ENCODE measurements around the gene AKT1. TPM values are rescaled to one million over a fixed set of nuclear protein-coding genes. Genes with fewer than 3 reads are reported as not detected.
"Not testable (repeated sequence)": the region's sequence is repeated elsewhere in the genome, so short reads cannot be mapped to it uniquely, and the experiment has no call there.

The AKT1 gene
- polyA plus RNA-seq: 97.5 TPM
- long read RNA-seq, donor 1, transcript AKT1-203 (14 exons, 2,710 nt): major isoform, 9 of 14 reads
- long read RNA-seq, donor 1, partial matches to known transcripts: 5 of 14 reads
- long read RNA-seq, donor 1, other reads (novel, unspliced or antisense): 0 of 14 reads
- long read RNA-seq, donor 2, transcript AKT1-203 (14 exons, 2,710 nt): major isoform, 12 of 62 reads
- long read RNA-seq, donor 2, partial matches to known transcripts: 44 of 62 reads
- long read RNA-seq, donor 2, other reads (novel, unspliced or antisense): 0 of 62 reads
- long read RNA-seq, donor 3: 0 reads
- long read RNA-seq, donor 4, partial matches to known transcripts: 0 of 2 reads
- long read RNA-seq, donor 4, other reads (novel, unspliced or antisense): 0 of 2 reads
- long read RNA-seq, donor 5, transcript AKT1-203 (14 exons, 2,710 nt): major isoform, 10 of 14 reads
- long read RNA-seq, donor 5, partial matches to known transcripts: 0 of 14 reads
- long read RNA-seq, donor 5, other reads (novel, unspliced or antisense): 0 of 14 reads
- long read RNA-seq, donor 6, transcript AKT1-203 (14 exons, 2,710 nt): major isoform, 14 of 25 reads
- long read RNA-seq, donor 6, partial matches to known transcripts: 6 of 25 reads
- long read RNA-seq, donor 6, other reads (novel, unspliced or antisense): 0 of 25 reads
- long read RNA-seq, donor 7, transcript AKT1-203 (14 exons, 2,710 nt): major isoform, 7 of 16 reads
- long read RNA-seq, donor 7, partial matches to known transcripts: 7 of 16 reads
- long read RNA-seq, donor 7, other reads (novel, unspliced or antisense): 0 of 16 reads
- long read RNA-seq, donor 8, transcript AKT1-203 (14 exons, 2,710 nt): major isoform, 10 of 23 reads
- long read RNA-seq, donor 8, partial matches to known transcripts: 9 of 23 reads
- long read RNA-seq, donor 8, other reads (novel, unspliced or antisense): 0 of 23 reads
- long read RNA-seq, donor 9, transcript AKT1-203 (14 exons, 2,710 nt): major isoform, 9 of 14 reads
- long read RNA-seq, donor 9, partial matches to known transcripts: 0 of 14 reads
- long read RNA-seq, donor 9, other reads (novel, unspliced or antisense): 0 of 14 reads
- long read RNA-seq, donor 10, transcript AKT1-203 (14 exons, 2,710 nt): major isoform, 20 of 31 reads
- long read RNA-seq, donor 10, partial matches to known transcripts: 9 of 31 reads
- long read RNA-seq, donor 10, other reads (novel, unspliced or antisense): 0 of 31 reads
- long read RNA-seq, donor 11, transcript AKT1-203 (14 exons, 2,710 nt): major isoform, 15 of 21 reads
- long read RNA-seq, donor 11, partial matches to known transcripts: 5 of 21 reads
- long read RNA-seq, donor 11, other reads (novel, unspliced or antisense): 0 of 21 reads

DNA sequence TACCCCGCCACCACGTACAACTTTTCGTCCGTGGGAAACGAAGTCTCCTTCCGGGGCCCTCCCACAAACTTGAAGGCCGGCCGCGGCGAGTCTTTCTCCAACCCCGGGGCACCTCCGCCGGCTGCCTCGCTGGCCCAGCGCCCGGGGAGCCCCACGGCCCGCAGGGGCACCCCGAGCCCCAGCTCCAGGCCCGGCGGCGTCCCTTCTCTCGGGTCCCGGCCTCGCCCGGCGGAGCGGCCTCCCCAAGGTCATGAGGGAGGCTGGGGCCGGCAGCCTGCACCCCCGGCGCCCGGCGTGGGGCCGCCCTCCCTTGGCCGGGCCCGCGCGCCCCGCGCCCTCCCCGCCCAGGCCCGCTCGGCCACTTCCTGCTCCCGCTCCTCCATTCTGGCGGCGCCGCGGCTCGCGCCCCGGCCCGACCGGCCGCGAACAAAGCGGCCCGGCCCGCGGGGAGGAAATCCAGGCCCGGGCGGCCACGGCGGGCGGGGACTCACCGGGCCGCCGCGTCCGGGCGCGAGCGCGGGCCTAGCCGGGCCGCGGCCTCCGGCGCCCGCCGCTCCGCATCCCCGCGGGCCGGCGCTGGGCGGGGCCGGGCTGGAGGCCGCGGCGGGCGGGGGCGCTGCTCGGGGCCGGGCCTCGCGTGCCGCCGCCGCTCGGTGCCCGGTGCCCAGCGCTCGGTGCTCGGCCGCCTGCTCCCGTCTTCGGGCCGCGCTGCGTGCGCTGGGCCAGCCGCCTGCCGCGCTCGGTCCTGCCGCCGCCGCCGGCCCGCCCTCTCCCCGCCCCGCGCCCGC is at the start of gene AKT1:
TSS of gene AKT1 (minus strand) at position 756 of the 788 bp plus-strand sequence. CDS start 3,105 bp downstream, outside the sequence.
- Histone ChIP-seq H3K27me3 (ENCODE audit: control insufficient read depth, insufficient read depth, low read length) (no peaks in the 10 kb centered on the region), H3K36me3 (ENCODE audit: control insufficient read depth, insufficient read depth, low read length) (peaks cover 33% of the 10 kb centered on the region), H3K4me3 (ENCODE audit: low read length) (peak within 1 kb of the TSS; percentile 58), H3K9me3 (ENCODE audit: control insufficient read depth, low read depth, low read length) (no peaks in the 10 kb centered on the region), H3K4me1 (ENCODE audit: control insufficient read depth, insufficient read depth, low read length) (peaks cover 49% of the 10 kb centered on the region), H3K27ac (ENCODE audit: low read length) (peak within 1 kb of the TSS; percentile 42)
- peak in 1 of 2 donors; percentile 58 for DNase-seq
- WGBS (ENCODE audit: insufficient coverage, low lambda C conversion rate): no CpG with 5 or more reads among the region's 124 CpGs

GRCh38 chr14:104845033-104845666 is 49.6 kb upstream of the AKT1 start:
- peaks cover 57% of the 10 kb centered on the region for H3K27me3 ChIP-seq (ENCODE audit: control insufficient read depth, insufficient read depth, low read length)
- no peaks in the 10 kb centered on the region for H3K36me3 ChIP-seq (ENCODE audit: control insufficient read depth, insufficient read depth, low read length)
- peaks cover 7% of the 10 kb centered on the region for H3K9me3 ChIP-seq (ENCODE audit: control insufficient read depth, low read depth, low read length)
- WGBS (ENCODE audit: insufficient coverage, low lambda C conversion rate): no CpG with 5 or more reads among the region's 4 CpGs
- no peak overlapping the region for H3K27ac ChIP-seq (ENCODE audit: low read length)
- no peak overlapping the region for H3K4me3 ChIP-seq (ENCODE audit: low read length)
- H3K4me1 ChIP-seq (ENCODE audit: control insufficient read depth, insufficient read depth, low read length): peaks cover 6% of the 10 kb centered on the region
- no peak for DNase-seq

DNA sequence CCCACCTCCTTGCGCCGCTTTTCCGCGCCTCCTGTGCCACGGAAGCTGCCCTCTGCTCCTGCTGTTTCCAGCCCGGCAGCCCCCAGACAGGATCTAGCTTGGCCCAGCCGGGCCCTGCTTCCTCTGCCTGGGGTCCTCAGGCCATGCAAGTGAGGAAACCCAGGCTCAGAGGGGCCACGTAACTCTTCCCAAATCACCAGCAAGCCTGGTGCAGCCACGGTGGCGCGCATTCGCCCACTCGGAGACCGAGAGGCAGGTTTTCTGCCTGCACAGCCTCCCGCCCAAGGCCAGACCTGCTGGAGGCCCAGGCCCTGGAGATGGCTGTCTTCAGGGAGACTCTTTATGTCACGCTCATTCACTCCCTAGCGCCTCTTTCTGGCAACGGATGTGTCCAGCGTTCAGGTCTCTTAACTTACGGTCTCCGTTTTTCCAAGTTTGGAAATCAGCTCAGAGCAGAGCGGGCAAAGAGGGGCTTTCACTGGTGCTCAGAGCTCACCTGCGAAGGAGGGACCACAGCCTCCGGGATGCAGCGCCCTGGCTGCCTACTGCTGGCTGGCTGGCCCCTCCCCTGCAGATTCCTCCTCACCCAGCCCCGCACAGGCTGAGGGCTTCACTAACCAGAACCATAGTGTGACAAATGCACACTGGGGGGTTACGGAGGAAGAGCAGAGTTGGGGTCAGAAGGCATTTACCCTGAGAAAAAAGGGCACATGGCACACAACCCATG is 48.9 kb upstream of the AKT1 start:
- Histone ChIP-seq H3K4me3 (ENCODE audit: low read length) (no peak overlapping the region), H3K4me1 (ENCODE audit: control insufficient read depth, insufficient read depth, low read length) (peaks cover 6% of the 10 kb centered on the region), H3K27ac (ENCODE audit: low read length) (no peak overlapping the region), H3K27me3 (ENCODE audit: control insufficient read depth, insufficient read depth, low read length) (peaks cover 53% of the 10 kb centered on the region), H3K9me3 (ENCODE audit: control insufficient read depth, low read depth, low read length) (peaks cover 7% of the 10 kb centered on the region), H3K36me3 (ENCODE audit: control insufficient read depth, insufficient read depth, low read length) (no peaks in the 10 kb centered on the region)
- no CpG with 5 or more reads among the region's 27 CpGs for WGBS (ENCODE audit: insufficient coverage, low lambda C conversion rate)
- no peak for DNase-seq

DNA sequence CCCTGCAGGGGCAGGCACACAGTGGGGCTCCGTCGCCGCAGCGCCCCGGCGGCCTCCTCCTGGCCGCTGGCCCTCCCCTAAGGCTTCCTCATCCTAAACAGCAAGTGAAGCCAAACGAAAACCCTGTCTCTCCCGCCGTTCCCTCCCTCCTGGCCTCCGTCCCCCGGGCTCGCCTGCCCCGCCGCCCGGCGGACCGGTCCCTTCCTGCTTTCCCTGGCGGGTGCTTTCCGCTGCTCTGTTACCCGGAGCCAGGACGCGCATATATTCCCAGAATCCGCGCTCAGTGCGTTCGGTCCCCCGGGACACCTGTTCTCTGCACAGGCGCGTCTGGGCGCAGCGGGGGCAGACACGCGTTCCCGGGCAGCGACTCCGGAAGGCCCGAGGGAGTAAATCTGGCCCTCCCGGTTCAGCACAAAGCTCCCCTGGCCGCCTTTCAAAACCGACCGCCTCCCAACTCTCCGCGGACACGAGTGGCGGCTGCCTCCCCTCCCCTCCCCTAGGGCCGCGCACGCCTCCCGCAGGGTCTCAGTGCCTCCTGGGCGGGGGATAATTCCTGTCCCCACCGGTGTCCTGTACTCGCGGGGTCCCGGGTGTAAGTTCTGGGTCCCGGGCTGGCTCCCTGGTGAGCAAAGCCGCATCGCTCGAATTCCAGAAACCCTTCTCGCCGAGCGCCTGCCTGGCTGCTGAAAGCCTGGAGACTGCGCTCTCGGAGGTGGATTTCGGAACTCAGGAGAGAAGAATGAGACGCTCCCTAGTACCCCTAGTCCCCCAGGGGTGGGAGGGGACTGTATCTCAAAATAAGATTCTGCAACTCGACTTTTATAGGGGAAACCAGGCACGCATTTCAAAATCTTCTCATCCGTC is 48.1 kb upstream of the AKT1 start:
- Histone ChIP-seq H3K27ac (ENCODE audit: low read length) (no peak overlapping the region), H3K27me3 (ENCODE audit: control insufficient read depth, insufficient read depth, low read length) (peaks cover 53% of the 10 kb centered on the region), H3K4me1 (ENCODE audit: control insufficient read depth, insufficient read depth, low read length) (peaks cover 6% of the 10 kb centered on the region), H3K4me3 (ENCODE audit: low read length) (no peak overlapping the region), H3K36me3 (ENCODE audit: control insufficient read depth, insufficient read depth, low read length) (no peaks in the 10 kb centered on the region), H3K9me3 (ENCODE audit: control insufficient read depth, low read depth, low read length) (peaks cover 7% of the 10 kb centered on the region)
- DNase-seq: peak in 1 of 2 donors; percentile 26
- no CpG with 5 or more reads among the region's 69 CpGs for WGBS (ENCODE audit: insufficient coverage, low lambda C conversion rate)

DNA sequence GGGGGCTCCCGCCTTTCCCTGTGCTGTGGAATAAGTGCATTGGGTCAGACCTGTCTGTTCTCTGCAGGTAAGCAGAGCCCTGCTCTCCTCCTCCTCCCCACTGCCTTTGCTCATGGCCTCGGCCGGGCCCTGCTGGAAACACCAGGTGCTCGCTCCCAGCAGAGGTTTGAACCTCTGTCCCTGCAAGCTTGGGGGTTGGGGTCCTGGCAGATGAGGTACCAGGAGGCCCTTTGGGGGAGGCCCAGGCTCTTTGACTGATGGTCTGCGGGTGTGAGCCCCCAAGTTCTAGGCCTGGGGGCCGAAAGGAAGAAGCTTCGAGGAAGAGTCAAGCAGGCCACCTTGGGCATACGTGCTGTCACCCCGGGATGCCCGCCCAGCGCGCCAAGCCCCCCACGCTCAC is 47.5 kb upstream of the AKT1 start:
- DNase-seq: no peak
- WGBS (ENCODE audit: insufficient coverage, low lambda C conversion rate): no CpG with 5 or more reads among the region's 13 CpGs
- peaks cover 53% of the 10 kb centered on the region for H3K27me3 ChIP-seq (ENCODE audit: control insufficient read depth, insufficient read depth, low read length)

DNA sequence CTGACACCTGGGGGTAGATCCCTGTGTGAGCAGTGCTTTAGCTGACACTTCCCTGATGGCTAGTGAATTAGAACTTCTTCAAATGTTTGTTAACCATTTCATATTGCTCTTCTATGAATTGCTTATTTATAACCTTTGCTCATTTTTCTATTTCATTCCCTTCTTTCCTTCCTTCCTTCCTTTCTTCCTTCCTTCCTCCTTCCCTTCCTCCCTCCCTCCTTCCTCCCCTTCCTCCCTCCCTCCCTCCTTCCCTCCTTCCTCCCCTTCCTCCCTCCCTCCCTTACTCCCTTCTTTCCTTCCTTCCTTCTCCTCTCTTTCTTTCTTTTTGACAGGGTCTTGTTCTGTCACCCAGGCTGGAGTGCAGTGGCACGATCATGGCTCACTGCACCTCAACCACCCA is 46.2 kb upstream of the AKT1 start:
- Histone ChIP-seq H3K9me3 (ENCODE audit: control insufficient read depth, low read depth, low read length) (peaks cover 7% of the 10 kb centered on the region), H3K27ac (ENCODE audit: low read length) (no peak overlapping the region), H3K36me3 (ENCODE audit: control insufficient read depth, insufficient read depth, low read length) (no peaks in the 10 kb centered on the region), H3K4me1 (ENCODE audit: control insufficient read depth, insufficient read depth, low read length) (peaks cover 6% of the 10 kb centered on the region), H3K4me3 (ENCODE audit: low read length) (no peak overlapping the region), H3K27me3 (ENCODE audit: control insufficient read depth, insufficient read depth, low read length) (peaks cover 52% of the 10 kb centered on the region)
- DNase-seq: no peak
- no CpG with 5 or more reads among the region's 1 CpG for whole genome bisulfite sequencing (ENCODE audit: insufficient coverage, low lambda C conversion rate)

More for the DNA sequence above, 47.5 kb upstream of the AKT1 start:
- peaks cover 6% of the 10 kb centered on the region for H3K4me1 ChIP-seq (ENCODE audit: control insufficient read depth, insufficient read depth, low read length)
- H3K9me3 ChIP-seq (ENCODE audit: control insufficient read depth, low read depth, low read length): peaks cover 7% of the 10 kb centered on the region
- H3K36me3 ChIP-seq (ENCODE audit: control insufficient read depth, insufficient read depth, low read length): no peaks in the 10 kb centered on the region
- H3K27ac ChIP-seq (ENCODE audit: low read length): no peak overlapping the region
- no peak overlapping the region for H3K4me3 ChIP-seq (ENCODE audit: low read length)

- not testable (repeated sequence) for H3K27ac ChIP-seq (ENCODE audit: low read length); H3K4me1 ChIP-seq (ENCODE audit: control insufficient read depth, insufficient read depth, low read length); H3K4me3 ChIP-seq (ENCODE audit: low read length); DNase-seq; H3K9me3 ChIP-seq (ENCODE audit: control insufficient read depth, low read depth, low read length); H3K36me3 ChIP-seq (ENCODE audit: control insufficient read depth, insufficient read depth, low read length); H3K27me3 ChIP-seq (ENCODE audit: control insufficient read depth, insufficient read depth, low read length)
- WGBS (ENCODE audit: insufficient coverage, low lambda C conversion rate): no CpG with 5 or more reads among the region's 41 CpGs
Measured at GRCh38 chr14:104836171-104836935, 40.8 kb upstream of the AKT1 start.

DNA sequence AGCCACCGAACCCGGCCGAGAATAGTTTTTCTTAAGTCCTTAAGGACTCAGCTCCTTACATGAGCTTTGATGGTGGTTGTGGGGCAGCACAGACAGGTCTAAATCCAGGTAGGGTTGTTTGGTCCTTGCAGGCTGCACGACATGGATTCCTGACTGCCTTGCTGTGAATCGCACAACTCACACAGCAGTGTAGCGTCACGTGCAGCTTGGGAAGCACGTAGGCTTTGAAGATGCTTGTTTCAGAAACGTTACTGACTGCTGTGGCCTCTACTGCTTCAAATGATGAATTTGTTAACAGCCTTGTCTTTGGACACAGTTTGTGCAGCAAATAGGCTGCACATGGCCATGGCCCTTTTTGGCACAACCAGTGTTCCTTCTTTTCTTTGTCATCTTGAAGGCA is 35.2 kb upstream of the AKT1 start:
- no peaks in the 10 kb centered on the region for H3K36me3 ChIP-seq (ENCODE audit: control insufficient read depth, insufficient read depth, low read length)
- peaks cover 6% of the 10 kb centered on the region for H3K4me1 ChIP-seq (ENCODE audit: control insufficient read depth, insufficient read depth, low read length)
- H3K4me3 ChIP-seq (ENCODE audit: low read length): no peak overlapping the region
- peaks cover 2% of the 10 kb centered on the region for H3K27me3 ChIP-seq (ENCODE audit: control insufficient read depth, insufficient read depth, low read length)
- no peaks in the 10 kb centered on the region for H3K9me3 ChIP-seq (ENCODE audit: control insufficient read depth, low read depth, low read length)
- no CpG with 5 or more reads among the region's 9 CpGs for WGBS (ENCODE audit: insufficient coverage, low lambda C conversion rate)
- no peak overlapping the region for H3K27ac ChIP-seq (ENCODE audit: low read length)
- DNase-seq: no peak

Measured in large intestine (tissue), 12 donors.